CD4-positive, alpha-beta T cell (primary cell): Measurements from ENCODE around the gene SHKBP1. TPM values are rescaled to one million over a fixed set of nuclear protein-coding genes. Genes with fewer than 3 reads are reported as not detected.

ENCODE experiments used
- ATAC-seq: fragments of 200-7000 bp; cut with Tn5 transposase; one replicate; pipeline ENCODE4 v1.10.0; 2022; ENCODE audit warnings: mild to moderate bottlenecking; ENCODE audit not compliant: poor library complexity
- CTCF ChIA-PET: fragments of 350-600 bp; sonication (Branson Sonifier 250); formaldehyde crosslinking; loops from one replicate; lab custom pipeline; 2021; ENCODE audit warnings: antibody characterized with exemption, inconsistent platforms; lab: Charles Lee
- POLR2A ChIA-PET: fragments of 350-600 bp; sonication (Branson Sonifier 250); formaldehyde crosslinking; loops from one replicate; lab custom pipeline; 2021; ENCODE audit warnings: antibody characterized with exemption, inconsistent platforms; lab: Charles Lee
- DNase-seq, 14 experiments: peaks; one replicate each; pipeline ENCODE4 v3.0.0-alpha.2; 2013 to 2020; ENCODE audit warnings: mixed read lengths in 2 of 14
- H3K27ac ChIP-seq, 2 donors: one replicate each; pipeline versions ENCODE4 v1.5.1 to v1.7.0; 2013; ENCODE audit warnings: low read length in 2 of 2, low read depth in 1 of 2, mild to moderate bottlenecking in 1 of 2
- H3K27me3 ChIP-seq, 2 experiments: 1 replicate in 1 of 2; 2 replicates in 1 of 2; pipeline versions ENCODE4 v1.6.1 to v1.7.0; 2013; ENCODE audit warnings: low read length in 2 of 2, control low read depth in 1 of 2, mild to moderate bottlenecking in 1 of 2, moderate library complexity in 1 of 2; ENCODE audit not compliant: insufficient read depth in 2 of 2, control insufficient read depth in 1 of 2
- H3K36me3 ChIP-seq: one replicate; pipeline ENCODE4 v1.6.1; 2013; ENCODE audit warnings: low read length, control low read depth; ENCODE audit not compliant: insufficient read depth
- H3K4me1 ChIP-seq: one replicate; pipeline ENCODE4 v1.6.1; 2013; ENCODE audit warnings: low read length, control low read depth; ENCODE audit not compliant: insufficient read depth
- H3K4me3 ChIP-seq: one replicate; pipeline ENCODE4 v1.5.1; 2013; ENCODE audit warnings: mild to moderate bottlenecking, low read length, moderate library complexity
- H3K9me3 ChIP-seq, 2 experiments: 1 replicate in 1 of 2; 2 replicates in 1 of 2; pipeline versions ENCODE4 v1.6.1 to v1.7.0; 2013; ENCODE audit warnings: low read length in 2 of 2, mild to moderate bottlenecking in 2 of 2, control low read depth in 1 of 2, moderate library complexity in 1 of 2; ENCODE audit not compliant: control insufficient read depth in 1 of 2, insufficient read depth in 1 of 2
- H3K27ac Mint-ChIP-seq: one replicate; pipeline ENCODE4 v1.8.0; 2020; ENCODE audit warnings: mixed read lengths
- H3K27me3 Mint-ChIP-seq: one replicate; pipeline ENCODE4 v1.8.0; 2021; ENCODE audit warnings: mixed read lengths
- H3K36me3 Mint-ChIP-seq: one replicate; pipeline ENCODE4 v1.8.0; 2021; ENCODE audit warnings: low read depth, mixed read lengths
- H3K4me1 Mint-ChIP-seq: one replicate; pipeline ENCODE4 v1.8.0; 2021; ENCODE audit warnings: low read depth, mixed read lengths
- H3K4me3 Mint-ChIP-seq: one replicate; pipeline ENCODE4 v1.8.0; 2020; ENCODE audit warnings: mild to moderate bottlenecking, mixed read lengths
- H3K9me3 Mint-ChIP-seq: one replicate; pipeline ENCODE4 v1.8.0; 2020; ENCODE audit warnings: mixed read lengths
- CTCF ChIP-seq: fragments of 200-600 bp; IDR thresholded peaks from one replicate; pipeline ENCODE4 v1.8.0; 2022; ENCODE audit warnings: antibody characterized with exemption, mild to moderate bottlenecking
- intact Hi-C, 2 experiments: fragments of 100-400 bp; cut with DNase I in 1 of 2; cut with micrococcal nuclease in 1 of 2; formaldehyde crosslinking; loops; one replicate each; pipeline versions ENCODE4 v1.15.1 to v1.9.0; 2023 to 2025; cut with DNase I, micrococcal nuclease
- total RNA-seq, 174 experiments: library from RNA in 2 of 174; stranded (reverse) in 2 of 174; gene quantifications; one replicate each; pipeline ENCODE4 v1.2.3 and lab custom pipeline; 2021 to 2026

The SHKBP1 gene
- total RNA-seq, 2 experiments from 2014 or later, result 82.5 to 92.9 TPM

DNA sequence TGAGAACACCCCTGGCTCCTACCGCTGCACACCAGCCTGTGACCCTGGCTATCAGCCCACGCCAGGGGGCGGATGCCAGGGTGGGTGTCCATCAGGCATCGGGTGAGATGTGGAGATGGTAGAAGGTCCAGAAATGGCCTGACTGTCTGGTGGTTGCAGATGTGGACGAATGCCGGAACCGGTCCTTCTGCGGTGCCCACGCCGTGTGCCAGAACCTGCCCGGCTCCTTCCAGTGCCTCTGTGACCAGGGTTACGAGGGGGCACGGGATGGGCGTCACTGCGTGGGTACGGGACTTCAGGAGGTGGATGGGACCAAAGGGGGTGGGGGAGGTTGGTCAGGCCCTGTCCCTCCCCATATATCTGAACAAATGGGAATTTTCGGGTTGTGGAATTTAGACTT is 40.3 kb downstream of the SHKBP1 start:
- peaks cover 0 to 6% of the 10 kb centered on the region in 2 experiments for H3K9me3 ChIP-seq
- intact Hi-C loops, result no loop called here
- H3K27me3 ChIP-seq, result no peaks in the 10 kb centered on the region
- no peak overlapping the region for H3K4me3 ChIP-seq
- Mint-ChIP-seq H3K4me1 (peaks cover 34% of the 10 kb centered on the region), H3K27ac (no peak overlapping the region), H3K4me3 (no peak overlapping the region), H3K36me3 (peaks cover 54% of the 10 kb centered on the region), H3K9me3 (no peaks in the 10 kb centered on the region), H3K27me3 (no peaks in the 10 kb centered on the region)
- peaks cover 42% of the 10 kb centered on the region for H3K4me1 ChIP-seq
- ATAC-seq, result no peak
- no peak overlapping the region for H3K27ac ChIP-seq
- ChIA-PET CTCF (interaction anchor here (2.8 kb wide), 1 partner anchor 17 kb away, joined by 26 read pairs; no protein-coding TSS in a partner anchor), POLR2A (interaction anchor here (4.6 kb wide), 1 partner anchor 13 kb away, joined by 51 read pairs; no protein-coding TSS in a partner anchor)
- DNase-seq, result no peak
- TF ChIP-seq CTCF, result no peak
- peaks cover 21% of the 10 kb centered on the region for H3K36me3 ChIP-seq

DNA sequence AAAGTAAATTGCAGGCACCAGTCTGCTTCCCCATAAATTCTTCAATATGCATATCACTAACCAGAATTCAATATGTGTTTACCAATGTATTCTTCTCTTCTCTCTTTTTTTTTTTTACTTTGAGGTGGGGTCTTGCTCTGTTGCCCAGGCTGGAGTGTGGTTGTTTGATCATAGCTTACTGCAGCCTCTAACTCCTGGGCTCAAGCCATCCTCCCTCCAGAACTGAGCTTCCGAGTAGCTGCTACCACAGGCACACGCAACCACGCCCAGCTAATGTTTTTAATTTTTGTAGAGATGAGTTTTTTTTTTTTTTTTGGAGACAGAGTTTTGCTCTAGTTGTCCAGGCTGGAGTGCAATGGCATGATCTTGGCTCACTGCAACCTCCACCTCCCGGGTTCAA is 41.3 kb downstream of the SHKBP1 start:
- no peak overlapping the region for H3K27ac ChIP-seq
- peaks cover 0 to 5% of the 10 kb centered on the region in 2 experiments for H3K9me3 ChIP-seq
- no peaks in the 10 kb centered on the region for H3K27me3 ChIP-seq
- no peak for TF ChIP-seq CTCF
- H3K36me3 ChIP-seq, result peaks cover 30% of the 10 kb centered on the region
- H3K4me3 ChIP-seq, result no peak overlapping the region
- Mint-ChIP-seq H3K4me1 (peaks cover 26% of the 10 kb centered on the region), H3K9me3 (no peaks in the 10 kb centered on the region), H3K4me3 (no peak overlapping the region), H3K27me3 (no peaks in the 10 kb centered on the region), H3K36me3 (peaks cover 61% of the 10 kb centered on the region), H3K27ac (no peak overlapping the region)
- intact Hi-C loops, result no loop called here
- peaks cover 32% of the 10 kb centered on the region for H3K4me1 ChIP-seq
- ATAC-seq, result no peak
- no peak for DNase-seq
- ChIA-PET CTCF (interaction anchor here (1.5 to 2.1 kb wide), 2 partner anchors 12 to 16 kb away, joined by 5 to 9 read pairs; no protein-coding TSS in a partner anchor), POLR2A (interaction anchor here (0.6 to 0.7 kb wide), 2 partner anchors 8 to 17 kb away, joined by 3 to 4 read pairs; no protein-coding TSS in a partner anchor)

- Histone ChIP-seq H3K27ac (no peak overlapping the region), H3K4me3 (no peak overlapping the region), H3K4me1 (peaks cover 16% of the 10 kb centered on the region), H3K36me3 (peaks cover 40% of the 10 kb centered on the region), H3K27me3 (no peaks in the 10 kb centered on the region), H3K9me3 (no peaks in the 10 kb centered on the region)
- Mint-ChIP-seq H3K36me3 (peaks cover 66% of the 10 kb centered on the region), H3K4me1 (peaks cover 15% of the 10 kb centered on the region), H3K4me3 (no peak overlapping the region), H3K9me3 (no peaks in the 10 kb centered on the region), H3K27ac (no peak overlapping the region), H3K27me3 (no peaks in the 10 kb centered on the region)
- no peak for ATAC-seq
- ChIA-PET POLR2A (no interaction called here), CTCF (interaction anchor here (0.7 to 2.1 kb wide), 3 partner anchors 14 to 21 kb away, joined by 3 to 9 read pairs (median 5); no protein-coding TSS in a partner anchor)
- no peak for TF ChIP-seq CTCF
- DNase-seq, result no peak
- intact Hi-C loops, result no loop called here
Measured at GRCh38 chr19:40619333-40620160, 42.9 kb downstream of the SHKBP1 start.
